IMR-90 (cell line): ENCODE data around the gene TM7SF3. TPM values are rescaled to one million over a fixed set of nuclear protein-coding genes. Genes with fewer than 3 reads are reported as not detected.

ENCODE experiments used
- ATAC-seq: fragments of 200-7000 bp; cut with Tn5 transposase; 2 replicates; pipeline ENCODE4 v1.9.1; 2020; ENCODE audit warnings: low read depth, mild to moderate bottlenecking, moderate library complexity
- BruUV-seq: library from RNA; stranded (reverse); fragments of 400-500 nt; replicated peaks from 2 replicates; lab custom pipeline; 2021; lab: Mats Ljungman, UMichigan
- CTCF ChIA-PET: fragments of 300-600 bp; formaldehyde crosslinking; extraction: SDS; loops from one replicate; lab custom pipeline; 2021; ENCODE audit warnings: antibody characterized with exemption; lab: Yijun Ruan, JAX
- POLR2A ChIA-PET: fragments of 300-600 bp; sonication (Branson Sonifier 250); formaldehyde crosslinking; loops from one replicate; lab custom pipeline; 2022; ENCODE audit warnings: antibody characterized with exemption; ENCODE audit not compliant: unreplicated experiment; lab: Charles Lee
- DNase-seq: peaks from one replicate; pipeline ENCODE4 v3.0.0; 2013
- H2AFZ ChIP-seq: replicated peaks from 2 replicates; pipeline ENCODE3; 2013; ENCODE audit warnings: low read length, mild to moderate bottlenecking; ENCODE audit not compliant: poor library complexity
- H2AK5ac ChIP-seq: 2 replicates; pipeline ENCODE4 v1.6.1; 2013; ENCODE audit warnings: low read depth, low read length, inconsistent platforms
- H2AK9ac ChIP-seq: replicated peaks from 2 replicates; pipeline ENCODE3; 2013; ENCODE audit warnings: mild to moderate bottlenecking, low read depth, low read length, moderate library complexity; ENCODE audit not compliant: poor library complexity
- H2BK120ac ChIP-seq: 2 replicates; pipeline ENCODE4 v1.6.1; 2013; ENCODE audit warnings: low read depth, low read length, inconsistent platforms
- H2BK15ac ChIP-seq: 3 replicates; pipeline ENCODE4 v1.6.1; 2013; ENCODE audit warnings: low read depth, low read length, inconsistent platforms
- H2BK20ac ChIP-seq: 2 replicates; pipeline ENCODE4 v1.6.1; 2013; ENCODE audit warnings: low read depth, mild to moderate bottlenecking, inconsistent platforms, low read length, moderate library complexity
- H2BK5ac ChIP-seq: 2 replicates; pipeline ENCODE4 v1.6.1; 2013; ENCODE audit warnings: mild to moderate bottlenecking, low read depth, low read length, inconsistent platforms; ENCODE audit not compliant: poor library complexity, severe bottlenecking
- H3K14ac ChIP-seq: replicated peaks from 2 replicates; pipeline ENCODE4 v1.6.1; 2013; ENCODE audit warnings: low read depth, low read length, inconsistent platforms
- H3K18ac ChIP-seq: 2 replicates; pipeline ENCODE4 v1.6.1; 2013; ENCODE audit warnings: low read depth, low read length, control low read depth
- H3K23ac ChIP-seq: 2 replicates; pipeline ENCODE4 v1.6.1; 2013; ENCODE audit warnings: low read depth, low read length, inconsistent platforms
- H3K27ac ChIP-seq: 2 replicates; pipeline ENCODE4 v1.5.1; 2013; ENCODE audit warnings: mild to moderate bottlenecking, control low read depth, low read length; ENCODE audit not compliant: insufficient read depth
- H3K27me3 ChIP-seq: 2 replicates; pipeline ENCODE4 v1.6.1; 2013; ENCODE audit warnings: low read length; ENCODE audit not compliant: control insufficient read depth, insufficient read depth
- H3K36me3 ChIP-seq: 2 replicates; pipeline ENCODE4 v1.6.1; 2013; ENCODE audit warnings: low read length, mixed read lengths; ENCODE audit not compliant: control insufficient read depth, insufficient read depth
- H3K4ac ChIP-seq: 2 replicates; pipeline ENCODE4 v1.6.1; 2013; ENCODE audit warnings: low read depth, low read length, inconsistent platforms
- H3K4me1 ChIP-seq: 2 replicates; pipeline ENCODE4 v1.6.1; 2013; ENCODE audit warnings: low read length, mixed read lengths; ENCODE audit not compliant: control insufficient read depth, insufficient read depth
- H3K4me2 ChIP-seq: 2 replicates; pipeline ENCODE4 v1.6.1; 2013; ENCODE audit warnings: low read depth, mild to moderate bottlenecking, control low read depth, low read length, moderate library complexity
- H3K4me3 ChIP-seq: 2 replicates; pipeline ENCODE4 v1.5.1; 2013; ENCODE audit warnings: low read depth, mild to moderate bottlenecking, control low read depth, low read length, moderate library complexity; ENCODE audit not compliant: insufficient read depth
- H3K56ac ChIP-seq: 2 replicates; pipeline ENCODE4 v1.6.1; 2013; ENCODE audit warnings: low read length, inconsistent platforms; ENCODE audit not compliant: insufficient read depth; ENCODE audit errors: extremely low read depth
- H3K79me1 ChIP-seq, 2 experiments: 2 replicates each; pipeline ENCODE4 v1.6.1; 2013; ENCODE audit warnings: low read length in 2 of 2, inconsistent platforms in 1 of 2, low read depth in 1 of 2
- H3K9ac ChIP-seq: 2 replicates; pipeline ENCODE4 v1.6.1; 2013; ENCODE audit warnings: low read depth, low read length, control low read depth
- H3K9me1 ChIP-seq: 2 replicates; pipeline ENCODE4 v1.6.1; 2013; ENCODE audit warnings: low read length, inconsistent platforms; ENCODE audit not compliant: insufficient read depth
- H3K9me3 ChIP-seq: 2 replicates; pipeline ENCODE4 v1.6.1; 2013; ENCODE audit warnings: low read length; ENCODE audit not compliant: control insufficient read depth, insufficient read depth
- H4K20me1 ChIP-seq: 2 replicates; pipeline ENCODE4 v1.6.1; 2013; ENCODE audit warnings: low read length, inconsistent platforms; ENCODE audit not compliant: insufficient read depth
- H4K5ac ChIP-seq: 2 replicates; pipeline ENCODE4 v1.6.1; 2013; ENCODE audit warnings: mild to moderate bottlenecking, low read depth, low read length, control low read depth
- H4K8ac ChIP-seq, 2 experiments: 2 replicates each; pipeline ENCODE4 v1.6.1; 2013; ENCODE audit warnings: low read depth in 2 of 2, low read length in 2 of 2, control low read depth in 1 of 2, inconsistent platforms in 1 of 2
- H4K91ac ChIP-seq: 2 replicates; pipeline ENCODE4 v1.6.1; 2013; ENCODE audit warnings: low read depth, low read length, inconsistent platforms; ENCODE audit not compliant: insufficient read depth
- ELK1 ChIP-seq: fragments of 150-350 bp; IDR thresholded peaks from 2 replicates; pipeline ENCODE4 v1.6.1; 2016; ENCODE audit warnings: low read depth, mild to moderate bottlenecking, low read length, moderate library complexity, borderline replicate concordance
- MAZ ChIP-seq: IDR thresholded peaks from 2 replicates; pipeline ENCODE4 v1.6.1; 2012; ENCODE audit warnings: low read depth, mild to moderate bottlenecking, low read length, improper control_type of control experiment, moderate library complexity, borderline replicate concordance
- MXI1 ChIP-seq: IDR thresholded peaks from 2 replicates; pipeline ENCODE4 v1.6.1; 2012; ENCODE audit warnings: low read depth, mild to moderate bottlenecking, low read length, moderate library complexity, borderline replicate concordance
- POLR2A ChIP-seq: IDR thresholded peaks from 2 replicates; pipeline ENCODE4 v1.6.1; 2012; ENCODE audit warnings: mild to moderate bottlenecking, low read depth, low read length
- RAD21 ChIP-seq: IDR thresholded peaks from 2 replicates; pipeline ENCODE4 v1.6.1; 2012; ENCODE audit warnings: low read length, improper control_type of control experiment
- WGBS, 2 experiments: methylation state at CpG; one replicate each; pipeline versions ENCODE4 v1.1.5 to v1.1.7; 2013; ENCODE audit warnings: missing lambda C conversion rate in 2 of 2; ENCODE audit not compliant: insufficient read length in 1 of 2; ENCODE audit errors: extremely low coverage in 2 of 2; 5-methylcytosine and 5-hydroxymethylcytosine counted together
- dilution Hi-C: fragments of 300-500 bp; cut with HindIII; formaldehyde crosslinking; loops from one replicate; pipeline ENCODE4 v1.14.3; 2018; ENCODE audit warnings: low sequenced_read_pairs; ENCODE audit not compliant: unreplicated experiment
- in situ Hi-C: fragments of 300-500 bp; cut with MboI; formaldehyde crosslinking; loops from 3 replicates; pipeline ENCODE4 v1.14.3; 2019; ENCODE audit warnings: low sequenced_read_pairs, inconsistent platforms, mixed read lengths
- intact Hi-C: fragments of 100-400 bp; cut with micrococcal nuclease; formaldehyde crosslinking; loops from 2 replicates; pipeline ENCODE4 v1.10.0; 2022
- polyA plus RNA-seq, 3 experiments: library from polyadenylated mRNA; depleted of rRNA; stranded (reverse); fragments of >200 nt; gene quantifications; 2 replicates each; pipeline ENCODE4 v1.2.3, GENCODE V29; 2012; ENCODE audit warnings: low replicate concordance in 1 of 3
- total RNA-seq: library from RNA; depleted of rRNA; stranded (reverse); fragments of >200 nt; gene quantifications from 2 replicates; pipeline ENCODE4 v1.2.3, GENCODE V29; 2012

TM7SF3 gene
- total and polyA plus RNA-seq, 2 of the 4 experiments (the other 2 are of a cell fraction) = 35.3 to 46.6 TPM

- Histone ChIP-seq H2BK5ac (no peak overlapping the region), H4K5ac (no peak overlapping the region), H3K4me2 (no peak overlapping the region), H3K56ac (no peak overlapping the region), H3K36me3 (peaks cover 4% of the 10 kb centered on the region; the same call in 1 of the 2 replicates), H3K18ac (no peak overlapping the region), H3K4me1 (no peaks in the 10 kb centered on the region), H3K4me3 (no peak overlapping the region), H3K27ac (no peak overlapping the region), H3K9ac (no peak overlapping the region), H2AK9ac (no peak overlapping the region), H3K9me3 (no peaks in the 10 kb centered on the region), H3K23ac (no peak overlapping the region), H2BK120ac (no peak overlapping the region), H2BK20ac (no peak overlapping the region), H2BK15ac (no peak overlapping the region), H2AK5ac (no peak overlapping the region), H4K91ac (no peak overlapping the region), H3K9me1 (peaks cover 5% of the 10 kb centered on the region), H3K14ac (no peak overlapping the region), H2AFZ (no peak overlapping the region), H3K4ac (no peak overlapping the region), H3K79me1 (peaks cover 0 to 6% of the 10 kb centered on the region in 2 experiments; a peak in 2 of 4 replicates), H4K20me1 (no peaks in the 10 kb centered on the region), H4K8ac (no peak overlapping the region), H3K27me3 (no peaks in the 10 kb centered on the region)
- no peak for DNase-seq
- ChIA-PET CTCF (no interaction called here), POLR2A (no interaction called here)
- TF ChIP-seq ELK1 = no peak
- TF ChIP-seq RAD21 = no peak
- TF ChIP-seq MAZ = no peak
- no peak for TF ChIP-seq POLR2A
- TF ChIP-seq MXI1 = no peak
- no peak for ATAC-seq
- intact Hi-C loops = no loop called here
- dilution Hi-C loops = no loop called here
- BruUV-seq = no TSS peak
- WGBS, 2 experiments = no CpG with 5 or more reads among the region's 1 CpG
- in situ Hi-C loops = no loop called here
These were observed 35.4 kb downstream of the TM7SF3 start for GRCh38 chr12:26978801-26979200.
